HUES48 (cell line): ENCODE data around the gene ADAMTS20.

Experiments used
- H3K27ac ChIP-seq: one replicate; pipeline ENCODE4 v1.7.0; 2013; ENCODE audit warnings: low read depth, low read length, inconsistent platforms
- H3K27me3 ChIP-seq: 2 replicates; pipeline ENCODE4 v1.6.1; 2013; ENCODE audit warnings: mild to moderate bottlenecking, low read length; ENCODE audit not compliant: control insufficient read depth, insufficient read depth
- H3K36me3 ChIP-seq: 2 replicates; pipeline ENCODE4 v1.6.1; 2013; ENCODE audit warnings: low read length; ENCODE audit not compliant: control insufficient read depth, insufficient read depth
- H3K4me1 ChIP-seq: 2 replicates; pipeline ENCODE4 v1.6.1; 2013; ENCODE audit warnings: mild to moderate bottlenecking, low read length; ENCODE audit not compliant: control insufficient read depth, insufficient read depth
- H3K4me3 ChIP-seq: 2 replicates; pipeline ENCODE4 v1.5.1; 2013; ENCODE audit warnings: mild to moderate bottlenecking, low read depth, low read length
- H3K9ac ChIP-seq: 2 replicates; pipeline ENCODE4 v1.6.1; 2013; ENCODE audit warnings: mild to moderate bottlenecking, low read depth, low read length, moderate library complexity
- H3K9me3 ChIP-seq: 2 replicates; pipeline ENCODE4 v1.6.1; 2013; ENCODE audit warnings: low read length; ENCODE audit not compliant: control insufficient read depth, insufficient read depth

The ADAMTS20 gene

GRCh38 chr12:43315961-43316360 is 236.0 kb downstream of the ADAMTS20 start:
- Histone ChIP-seq H3K4me1 (no peaks in the 10 kb centered on the region), H3K27ac (no peak overlapping the region), H3K27me3 (no peaks in the 10 kb centered on the region), H3K36me3 (no peaks in the 10 kb centered on the region), H3K9me3 (no peaks in the 10 kb centered on the region), H3K9ac (no peak overlapping the region), H3K4me3 (no peak overlapping the region)

- no peak overlapping the region for H3K27ac ChIP-seq
- H3K27me3 ChIP-seq, result no peaks in the 10 kb centered on the region
- no peaks in the 10 kb centered on the region for H3K4me1 ChIP-seq
- no peaks in the 10 kb centered on the region for H3K36me3 ChIP-seq
- H3K4me3 ChIP-seq, result no peak overlapping the region
- no peak overlapping the region for H3K9ac ChIP-seq
- H3K9me3 ChIP-seq, result no peaks in the 10 kb centered on the region
Observed at GRCh38 chr12:43312991-43313505, 239.0 kb downstream of the ADAMTS20 start.

DNA sequence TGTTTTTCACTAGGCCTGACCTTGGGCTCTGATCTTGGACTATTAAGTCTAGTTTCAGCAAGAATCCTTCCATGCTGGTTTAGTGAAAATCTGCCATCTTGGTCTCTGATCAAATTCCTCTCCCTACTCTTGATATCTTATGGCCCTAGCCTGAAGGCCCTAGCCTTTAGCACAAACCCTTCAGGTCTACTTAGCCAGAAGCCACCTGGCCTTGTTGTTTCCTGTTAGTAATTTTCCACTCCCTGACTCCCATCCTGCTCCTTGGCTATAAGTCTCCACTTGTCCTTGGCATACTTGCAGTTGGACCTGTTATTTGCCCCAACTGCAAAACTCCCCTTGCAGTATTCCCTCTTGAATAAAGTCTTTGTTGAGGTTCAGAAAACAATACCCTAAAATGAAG is 241.4 kb downstream of the ADAMTS20 start:
- no peak overlapping the region for H3K27ac ChIP-seq
- no peak overlapping the region for H3K4me3 ChIP-seq
- H3K36me3 ChIP-seq, result no peaks in the 10 kb centered on the region
- no peak overlapping the region for H3K9ac ChIP-seq
- H3K9me3 ChIP-seq, result no peaks in the 10 kb centered on the region
- H3K4me1 ChIP-seq, result no peaks in the 10 kb centered on the region
- no peaks in the 10 kb centered on the region for H3K27me3 ChIP-seq

DNA sequence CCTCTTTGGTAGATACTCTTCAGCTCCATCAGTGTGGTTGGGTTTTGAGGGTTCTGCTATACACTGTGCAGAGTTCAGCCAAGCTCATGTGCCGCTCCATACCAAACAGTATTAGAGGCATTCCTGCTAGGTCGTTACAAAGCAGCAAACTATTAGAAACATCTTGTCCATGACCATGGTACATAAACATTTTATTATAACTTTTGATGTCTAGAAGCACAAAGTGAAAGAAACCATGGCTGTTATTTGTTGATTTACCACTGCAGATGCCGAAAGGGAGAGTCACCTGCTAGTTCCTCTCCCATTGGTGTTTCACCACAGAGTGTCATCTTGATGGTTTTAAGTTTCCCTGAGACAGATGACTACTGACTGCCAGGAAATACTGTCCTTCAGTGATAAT is 242.0 kb downstream of the ADAMTS20 start:
- Histone ChIP-seq H3K27ac (no peak overlapping the region), H3K4me1 (no peaks in the 10 kb centered on the region), H3K9me3 (no peaks in the 10 kb centered on the region), H3K36me3 (no peaks in the 10 kb centered on the region), H3K4me3 (no peak overlapping the region), H3K27me3 (no peaks in the 10 kb centered on the region), H3K9ac (no peak overlapping the region)

GRCh38 chr12:43308776-43309175 is 243.2 kb downstream of the ADAMTS20 start:
- no peak overlapping the region for H3K4me3 ChIP-seq
- no peaks in the 10 kb centered on the region for H3K4me1 ChIP-seq
- no peaks in the 10 kb centered on the region for H3K36me3 ChIP-seq
- no peaks in the 10 kb centered on the region for H3K27me3 ChIP-seq
- H3K27ac ChIP-seq, result no peak overlapping the region
- no peaks in the 10 kb centered on the region for H3K9me3 ChIP-seq
- no peak overlapping the region for H3K9ac ChIP-seq

DNA sequence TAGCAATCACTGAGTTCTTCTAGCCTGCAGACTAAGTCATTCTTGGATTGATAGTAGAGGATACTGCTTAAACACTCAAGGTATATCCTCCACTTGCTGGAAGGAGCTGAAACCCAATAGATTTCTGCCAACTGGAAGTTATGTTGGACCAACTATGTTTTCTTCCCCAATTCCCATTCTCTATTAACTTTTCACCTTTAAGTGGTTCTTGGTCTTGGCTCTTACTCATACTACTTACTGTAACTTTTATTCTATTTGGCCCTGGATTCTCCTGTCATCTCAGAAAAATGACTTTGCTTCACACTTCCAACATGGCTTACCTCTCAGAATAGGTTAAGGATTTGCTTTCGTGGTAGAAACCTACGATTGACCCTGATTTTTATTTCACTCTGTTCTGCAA is 244.9 kb downstream of the ADAMTS20 start:
- Histone ChIP-seq H3K9ac (no peak overlapping the region), H3K27ac (no peak overlapping the region), H3K9me3 (no peaks in the 10 kb centered on the region)

GRCh38 chr12:43306066-43306465 is 245.9 kb downstream of the ADAMTS20 start:
- H3K27me3 ChIP-seq, result no peaks in the 10 kb centered on the region
- no peak overlapping the region for H3K9ac ChIP-seq
- peaks cover 3% of the 10 kb centered on the region; the same call in 1 of the 2 replicates for H3K9me3 ChIP-seq
- H3K27ac ChIP-seq, result no peak overlapping the region
- no peaks in the 10 kb centered on the region for H3K4me1 ChIP-seq
- no peaks in the 10 kb centered on the region for H3K36me3 ChIP-seq
- no peak overlapping the region for H3K4me3 ChIP-seq

More for the DNA sequence above, 244.9 kb downstream of the ADAMTS20 start:
- Histone ChIP-seq H3K4me3 (no peak overlapping the region), H3K4me1 (no peaks in the 10 kb centered on the region), H3K36me3 (no peaks in the 10 kb centered on the region), H3K27me3 (no peaks in the 10 kb centered on the region)

DNA sequence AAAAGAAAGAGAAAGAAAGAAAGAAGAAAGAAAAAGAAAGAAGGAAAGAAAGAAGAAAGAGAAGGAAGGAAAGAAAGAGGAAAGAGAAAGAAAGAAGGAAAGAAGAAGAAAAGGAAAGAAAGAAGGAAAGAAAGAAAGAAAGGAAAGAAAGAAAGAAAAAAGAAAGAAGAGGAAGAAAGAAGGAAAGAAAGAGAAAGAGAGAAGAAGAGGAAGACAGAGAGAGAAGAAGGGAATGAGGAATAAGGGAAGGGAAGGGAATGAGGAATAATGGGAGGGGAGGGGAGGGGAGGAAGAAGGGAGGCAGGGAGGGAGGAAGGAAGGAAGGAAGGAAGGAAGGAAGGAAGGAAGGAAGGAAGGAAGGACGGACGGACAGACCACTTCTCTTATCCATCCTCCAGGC is 246.9 kb downstream of the ADAMTS20 start:
- Histone ChIP-seq H3K4me3 (no peak overlapping the region), H3K27me3 (no peaks in the 10 kb centered on the region), H3K36me3 (no peaks in the 10 kb centered on the region), H3K27ac (no peak overlapping the region), H3K9me3 (peaks cover 10% of the 10 kb centered on the region; the same call in 1 of the 2 replicates), H3K9ac (no peak overlapping the region), H3K4me1 (no peaks in the 10 kb centered on the region)
